ENCODE measurements around the gene CST5. TPM values are rescaled to one million over a fixed set of nuclear protein-coding genes. Genes with fewer than 3 reads are reported as not detected.

CST5 gene
- total RNA-seq, 2 experiments from 2014 or later: not detected

GRCh38 chr20:23884136-23884770 lies 4.7 kb upstream of the CST5 start:
- Histone ChIP-seq H3K4me3 (ENCODE audit: low read length) (no peak overlapping the region), H3K27me3 (ENCODE audit: control insufficient read depth in 1 of 2, insufficient read depth in 2 of 2, low read length in 2 of 2) (no peaks in the 10 kb centered on the region), H3K27ac (ENCODE audit: low read depth in 1 of 2, low read length in 2 of 2) (no peak overlapping the region), H3K4me1 (ENCODE audit: insufficient read depth, low read length) (no peaks in the 10 kb centered on the region), H3K9me3 (ENCODE audit: control insufficient read depth in 1 of 2, insufficient read depth in 1 of 2, low read length in 2 of 2) (no peaks in the 10 kb centered on the region), H3K36me3 (ENCODE audit: insufficient read depth, low read length) (no peaks in the 10 kb centered on the region)
- ChIA-PET CTCF (no interaction called here), POLR2A (no interaction called here)
- DNase-seq (no peak), ATAC-seq (ENCODE audit: poor library complexity) (no peak)
- intact Hi-C loops (cut with DNase I, micrococcal nuclease): loop anchor here (10.0 kb wide), 4 partner anchors 51 to 1031 kb away; no protein-coding TSS in a partner anchor
- no peaks in the 10 kb centered on the region for H3K27me3 Mint-ChIP-seq
- H3K27ac Mint-ChIP-seq: no peak overlapping the region
- H3K36me3 Mint-ChIP-seq (ENCODE audit: low read depth): no peaks in the 10 kb centered on the region
- no peak for TF ChIP-seq CTCF (IDR thresholded peaks at IDR 0.05)
- H3K9me3 Mint-ChIP-seq: no peaks in the 10 kb centered on the region
- no peaks in the 10 kb centered on the region for H3K4me1 Mint-ChIP-seq (ENCODE audit: low read depth)
- no peak overlapping the region for H3K4me3 Mint-ChIP-seq

GRCh38 chr20:23881371-23881770 lies 1.8 kb upstream of the CST5 start:
- Histone ChIP-seq H3K4me3 (ENCODE audit: low read length) (no peak overlapping the region), H3K27ac (ENCODE audit: low read depth in 1 of 2, low read length in 2 of 2) (no peak overlapping the region), H3K27me3 (ENCODE audit: control insufficient read depth in 1 of 2, insufficient read depth in 2 of 2, low read length in 2 of 2) (no peaks in the 10 kb centered on the region), H3K9me3 (ENCODE audit: control insufficient read depth in 1 of 2, insufficient read depth in 1 of 2, low read length in 2 of 2) (no peaks in the 10 kb centered on the region), H3K4me1 (ENCODE audit: insufficient read depth, low read length) (no peaks in the 10 kb centered on the region), H3K36me3 (ENCODE audit: insufficient read depth, low read length) (no peaks in the 10 kb centered on the region)
- Mint-ChIP-seq H3K4me3 (no peak overlapping the region), H3K9me3 (no peaks in the 10 kb centered on the region), H3K36me3 (ENCODE audit: low read depth) (no peaks in the 10 kb centered on the region), H3K4me1 (ENCODE audit: low read depth) (no peaks in the 10 kb centered on the region), H3K27me3 (no peaks in the 10 kb centered on the region), H3K27ac (no peak overlapping the region)
- no peak for DNase-seq
- intact Hi-C loops (cut with DNase I, micrococcal nuclease): loop anchor here (10.0 kb wide), 4 partner anchors 53 to 1033 kb away; no protein-coding TSS in a partner anchor
- CTCF ChIA-PET: no interaction called here
- no peak for ATAC-seq (ENCODE audit: poor library complexity)
- POLR2A ChIA-PET: no interaction called here
- no peak for TF ChIP-seq CTCF (IDR thresholded peaks at IDR 0.05)

GRCh38 chr20:23880417-23880816 lies 869 bp upstream of the CST5 start:
- Histone ChIP-seq H3K36me3 (ENCODE audit: insufficient read depth, low read length) (no peaks in the 10 kb centered on the region), H3K4me3 (ENCODE audit: low read length) (no peak overlapping the region), H3K4me1 (ENCODE audit: insufficient read depth, low read length) (no peaks in the 10 kb centered on the region), H3K27ac (ENCODE audit: low read depth in 1 of 2, low read length in 2 of 2) (no peak overlapping the region), H3K9me3 (ENCODE audit: control insufficient read depth in 1 of 2, insufficient read depth in 1 of 2, low read length in 2 of 2) (no peaks in the 10 kb centered on the region), H3K27me3 (ENCODE audit: control insufficient read depth in 1 of 2, insufficient read depth in 2 of 2, low read length in 2 of 2) (no peaks in the 10 kb centered on the region)
- ChIA-PET POLR2A (no interaction called here), CTCF (no interaction called here)
- TF ChIP-seq CTCF (IDR thresholded peaks at IDR 0.05): no peak
- no peaks in the 10 kb centered on the region for H3K4me1 Mint-ChIP-seq (ENCODE audit: low read depth)
- no peaks in the 10 kb centered on the region for H3K9me3 Mint-ChIP-seq
- intact Hi-C loops (cut with DNase I, micrococcal nuclease): loop anchor here (10.0 kb wide), 4 partner anchors 54 to 1034 kb away; no protein-coding TSS in a partner anchor
- no peak overlapping the region for H3K27ac Mint-ChIP-seq
- ATAC-seq (ENCODE audit: poor library complexity) (no peak), DNase-seq (no peak)
- no peak overlapping the region for H3K4me3 Mint-ChIP-seq
- no peaks in the 10 kb centered on the region for H3K36me3 Mint-ChIP-seq (ENCODE audit: low read depth)
- H3K27me3 Mint-ChIP-seq: no peaks in the 10 kb centered on the region
